ENCODE measurements around the gene ABCC6. TPM values are rescaled to one million over a fixed set of nuclear protein-coding genes. Genes with fewer than 3 reads are reported as not detected.
"Not testable (repeated sequence)": the region's sequence is repeated elsewhere in the genome, so short reads cannot be mapped to it uniquely, and the experiment has no call there.

Gene ABCC6
- total and polyA plus RNA-seq, 12 donors = 0.17 to 3.8 (median 1.0) TPM

- H3K4me1 ChIP-seq; intact Hi-C loops (cut with DNase I); H3K4me3 ChIP-seq; H3K9me3 ChIP-seq; H3K36me3 ChIP-seq; H3K27ac ChIP-seq; H3K27me3 ChIP-seq; ATAC-seq; DNase-seq: not testable (repeated sequence)
- WGBS, 2 donors = 65% methylated on average over 6 to 8 of the region's 8 CpGs
These were observed 18.7 kb downstream of the ABCC6 start for GRCh38 chr16:16204552-16204951.

- DNase-seq; H3K27ac ChIP-seq; H3K4me3 ChIP-seq; H3K9me3 ChIP-seq; H3K27me3 ChIP-seq; intact Hi-C loops (cut with DNase I); ATAC-seq; H3K4me1 ChIP-seq; H3K36me3 ChIP-seq: not testable (repeated sequence)
- WGBS, 2 donors = 91 to 92% methylated on average over 6 of the region's 6 CpGs
These were observed 19.8 kb downstream of the ABCC6 start for GRCh38 chr16:16203494-16203893.

GRCh38 chr16:16202400-16203143, 20.7 kb downstream of the ABCC6 start:
- H3K27ac ChIP-seq; H3K36me3 ChIP-seq; intact Hi-C loops (cut with DNase I); H3K4me1 ChIP-seq; H3K4me3 ChIP-seq; H3K27me3 ChIP-seq; H3K9me3 ChIP-seq: not testable (repeated sequence)
- peak in 5 of 9 donors; percentile 14 to 38 (median 19) for TF ChIP-seq CTCF (IDR thresholded peaks at IDR 0.05)
- 57 to 64% methylated on average over 3 to 4 of the region's 4 CpGs for whole genome bisulfite sequencing, 2 donors
- DNase-seq (peak in 1 of 2 donors; percentile 23), ATAC-seq (peak in 5 of 8 donors; percentile 20 to 58 (median 52))

GRCh38 chr16:16201880-16202279, 21.4 kb downstream of the ABCC6 start:
- intact Hi-C loops (cut with DNase I); ATAC-seq; H3K27me3 ChIP-seq; H3K4me1 ChIP-seq; DNase-seq; H3K4me3 ChIP-seq; H3K36me3 ChIP-seq; H3K9me3 ChIP-seq; H3K27ac ChIP-seq: not testable (repeated sequence)
- 79 to 80% methylated on average over 7 of the region's 8 CpGs for WGBS, 2 donors

GRCh38 chr16:16200391-16200790, 22.9 kb downstream of the ABCC6 start:
- H3K9me3 ChIP-seq; H3K27me3 ChIP-seq; H3K36me3 ChIP-seq; DNase-seq; ATAC-seq; H3K27ac ChIP-seq; H3K4me3 ChIP-seq; intact Hi-C loops (cut with DNase I); H3K4me1 ChIP-seq: not testable (repeated sequence)
- WGBS, 2 donors = 70 to 91% methylated on average over 5 of the region's 5 CpGs

GRCh38 chr16:16199428-16199827, 23.9 kb downstream of the ABCC6 start:
- H3K4me1 ChIP-seq, ATAC-seq, H3K9me3 ChIP-seq, H3K27me3 ChIP-seq, H3K27ac ChIP-seq, H3K4me3 ChIP-seq, DNase-seq, H3K36me3 ChIP-seq: not testable (repeated sequence)
- whole genome bisulfite sequencing, 2 donors = 77 to 82% methylated on average over 4 of the region's 4 CpGs
- intact Hi-C loops (cut with DNase I) = loop anchor here in 3 of 10 donors (5.0 to 10.0 kb wide), 2 partner anchors 432 to 435 kb away; no protein-coding TSS in a partner anchor

GRCh38 chr16:16197966-16198365, 25.3 kb downstream of the ABCC6 start:
- H3K9me3 ChIP-seq = no peaks in the 10 kb centered on the region
- no peak overlapping the region for H3K4me3 ChIP-seq
- H3K4me1 ChIP-seq = no peaks in the 10 kb centered on the region
- no peaks in the 10 kb centered on the region for H3K27me3 ChIP-seq
- 66 to 71% methylated on average over 17 of the region's 17 CpGs for WGBS, 2 donors
- ATAC-seq = no peak
- H3K27ac ChIP-seq = no peak overlapping the region
- no peaks in the 10 kb centered on the region for H3K36me3 ChIP-seq
- TF ChIP-seq CTCF (IDR thresholded peaks at IDR 0.05) = no peak
- intact Hi-C loops (cut with DNase I) = loop anchor here in 3 of 10 donors (5.0 to 10.0 kb wide), 2 partner anchors 431 to 433 kb away; no protein-coding TSS in a partner anchor
- DNase-seq = no peak
